ACHN (cell line): ENCODE results near the gene WWOX.

Source experiments
- DNase-seq: peaks from one replicate; pipeline ENCODE4 v3.0.0-alpha.2; 2015
- in situ Hi-C: cut with HindIII; loops from 2 replicates; pipeline ENCODE4 v1.10.0; 2017; ENCODE audit warnings: low sequenced_read_pairs, low pct_ligation_motif_present, low pct_unique_long_range_greater_than_20kb

The WWOX gene

GRCh38 chr16:79004309-79004708, 904.9 kb downstream of the WWOX start:
- in situ Hi-C loops = no loop called here
- DNase-seq = no peak

- in situ Hi-C loops = no loop called here
- no peak for DNase-seq
These were observed 905.6 kb downstream of the WWOX start for GRCh38 chr16:79005096-79005495.

DNA sequence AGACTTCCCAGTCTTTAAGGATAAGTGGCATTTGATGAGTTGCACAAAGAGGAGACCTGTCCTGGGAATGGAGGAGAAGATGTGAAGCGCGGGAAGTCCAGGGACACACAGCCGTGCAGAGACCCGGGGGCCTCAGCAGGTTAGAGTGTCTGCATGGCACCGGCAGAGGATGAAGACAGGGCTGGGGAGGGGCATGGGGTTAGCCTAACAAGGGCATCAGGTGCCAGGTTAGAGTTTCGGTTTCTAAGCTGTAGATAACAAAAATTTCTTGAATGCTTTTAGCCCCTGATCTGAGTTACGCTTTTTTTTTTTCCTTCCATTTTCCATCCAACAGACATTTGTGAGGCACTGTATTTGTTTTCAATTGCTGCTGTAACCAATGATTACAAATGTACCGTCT, 906.8 kb downstream of the WWOX start:
- in situ Hi-C loops = no loop called here
- DNase-seq = no peak

DNA sequence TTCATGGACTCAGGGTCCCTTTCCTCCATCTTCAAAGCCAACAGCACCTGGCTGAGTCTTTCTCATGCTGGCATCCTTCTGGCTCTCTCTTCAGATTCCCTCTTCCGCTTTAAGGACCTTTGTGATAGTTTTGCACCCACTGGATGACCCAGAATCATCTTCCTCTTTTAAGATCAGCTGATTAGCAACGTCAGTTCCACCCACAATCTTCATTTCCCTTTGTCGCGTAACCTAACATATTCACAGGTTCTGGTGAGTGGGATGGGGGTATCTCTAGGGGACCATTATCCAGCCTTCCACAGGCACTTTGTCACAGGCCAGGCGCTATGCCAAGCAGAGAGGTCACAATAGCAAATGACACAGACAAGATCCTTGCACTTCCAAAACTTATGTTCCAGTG, 907.3 kb downstream of the WWOX start:
- in situ Hi-C loops = no loop called here
- DNase-seq = no peak

DNA sequence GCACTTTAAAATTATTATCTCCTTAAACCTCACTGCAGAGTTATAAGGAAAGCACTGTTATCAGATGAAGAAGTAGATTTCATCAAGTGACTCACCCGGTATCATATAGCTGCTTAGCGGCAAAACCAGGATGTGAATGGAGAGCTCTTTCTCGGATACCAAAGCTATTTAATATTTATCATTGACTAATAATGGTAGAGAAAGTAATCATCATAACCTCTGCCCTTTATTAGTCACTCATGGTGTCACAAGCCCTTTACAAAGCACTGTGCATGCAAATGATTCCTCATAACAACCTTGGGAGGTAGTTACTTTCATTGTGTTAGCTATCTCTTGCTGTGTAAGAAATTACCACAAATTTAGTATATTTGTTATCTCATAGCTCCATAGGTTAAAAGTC, 908.2 kb downstream of the WWOX start:
- DNase-seq = no peak
- in situ Hi-C loops = no loop called here

- in situ Hi-C loops = no loop called here
- no peak for DNase-seq
These were observed 908.8 kb downstream of the WWOX start for GRCh38 chr16:79008036-79008868.

GRCh38 chr16:79008869-79009179, 909.4 kb downstream of the WWOX start:
- in situ Hi-C loops = no loop called here
- no peak for DNase-seq

GRCh38 chr16:79009896-79010295, 910.4 kb downstream of the WWOX start:
- DNase-seq = no peak
- in situ Hi-C loops = no loop called here

- in situ Hi-C loops = no loop called here
- no peak for DNase-seq
These were observed 911.8 kb downstream of the WWOX start for GRCh38 chr16:79011282-79011681.

GRCh38 chr16:79012671-79013434, 913.4 kb downstream of the WWOX start:
- in situ Hi-C loops = no loop called here
- no peak for DNase-seq

DNA sequence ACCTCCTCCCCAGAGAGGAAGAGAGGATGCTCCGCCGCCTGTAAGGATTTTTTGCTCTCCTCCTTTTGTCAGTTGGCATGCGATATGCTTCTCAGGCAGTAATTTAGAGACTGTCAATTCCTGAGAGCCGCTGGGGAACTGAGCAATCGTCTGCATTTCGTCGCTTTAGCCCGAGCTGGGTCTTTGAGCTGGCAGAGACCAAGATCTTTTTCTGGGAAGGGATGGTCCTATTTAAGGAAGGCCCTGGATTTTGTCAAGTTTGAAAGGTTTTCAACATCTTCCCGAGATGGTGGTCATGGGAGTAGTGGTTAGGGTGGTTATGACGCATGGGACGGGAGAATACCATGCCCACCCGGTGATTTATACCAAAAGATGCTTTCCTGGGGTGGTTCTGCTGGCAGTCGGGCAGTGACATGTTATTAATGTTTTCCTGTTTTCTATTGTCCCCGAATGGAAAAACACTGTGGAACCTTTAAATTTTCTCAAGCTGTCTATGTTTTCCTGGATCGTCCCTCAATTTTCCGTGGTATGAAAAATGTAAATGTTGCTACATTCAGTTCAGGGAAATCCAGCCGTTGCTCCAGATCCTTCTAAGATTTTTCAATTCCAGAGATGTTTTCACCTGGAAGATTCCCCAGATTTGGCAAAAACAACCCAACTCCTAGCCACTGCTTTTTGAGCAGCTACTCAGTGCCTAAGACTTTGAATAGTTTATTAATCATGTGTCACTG, 914.6 kb downstream of the WWOX start:
- in situ Hi-C loops = no loop called here

GRCh38 chr16:79018650-79019429, 919.4 kb downstream of the WWOX start:
- in situ Hi-C loops = no loop called here

More for the DNA sequence above, 914.6 kb downstream of the WWOX start:
- DNase-seq = no peak

DNA sequence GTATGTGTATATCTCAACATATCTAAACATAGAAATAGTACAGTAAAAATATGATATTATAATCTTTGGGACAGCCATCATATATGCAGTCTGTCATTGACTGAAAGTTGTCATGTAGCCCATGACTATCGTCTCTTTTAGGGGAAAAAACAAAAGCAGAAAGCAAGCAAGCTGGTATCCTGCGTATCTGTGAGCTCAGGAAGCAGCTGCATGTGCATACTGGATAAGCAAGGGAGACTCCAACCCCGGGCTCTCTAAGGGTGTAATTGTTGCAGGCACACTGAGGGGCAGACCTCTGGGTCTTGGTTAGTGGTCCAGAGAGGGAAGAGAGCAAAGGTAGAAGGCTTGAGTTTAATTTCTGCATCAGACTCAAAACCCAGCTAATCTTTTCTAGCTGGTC, 920.0 kb downstream of the WWOX start:
- no peak for DNase-seq
- in situ Hi-C loops = no loop called here

More at GRCh38 chr16:79018650-79019429, 919.4 kb downstream of the WWOX start:
- DNase-seq = no peak

- DNase-seq = no peak
- in situ Hi-C loops = no loop called here
These were observed 922.7 kb downstream of the WWOX start for GRCh38 chr16:79021991-79022630.

DNA sequence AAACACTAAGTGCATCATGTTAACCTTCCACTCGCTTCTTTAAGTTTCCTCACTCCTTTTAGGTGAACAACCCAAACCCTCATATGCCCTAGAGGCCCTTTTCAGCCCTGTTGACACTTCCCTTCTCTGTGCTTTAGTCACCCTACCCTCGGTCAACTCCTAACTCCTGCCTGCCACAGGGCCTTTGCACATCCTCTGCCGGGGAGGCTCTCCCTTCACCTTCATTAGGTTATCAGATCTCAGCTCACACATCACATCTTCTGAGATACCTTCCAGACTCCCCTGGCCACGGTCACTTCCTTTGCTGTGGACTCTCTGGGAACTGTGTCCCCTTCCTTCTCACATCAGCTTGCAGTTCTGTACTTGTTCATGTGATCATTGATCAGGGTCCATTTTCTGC, 926.7 kb downstream of the WWOX start:
- in situ Hi-C loops = no loop called here
- no peak for DNase-seq

DNA sequence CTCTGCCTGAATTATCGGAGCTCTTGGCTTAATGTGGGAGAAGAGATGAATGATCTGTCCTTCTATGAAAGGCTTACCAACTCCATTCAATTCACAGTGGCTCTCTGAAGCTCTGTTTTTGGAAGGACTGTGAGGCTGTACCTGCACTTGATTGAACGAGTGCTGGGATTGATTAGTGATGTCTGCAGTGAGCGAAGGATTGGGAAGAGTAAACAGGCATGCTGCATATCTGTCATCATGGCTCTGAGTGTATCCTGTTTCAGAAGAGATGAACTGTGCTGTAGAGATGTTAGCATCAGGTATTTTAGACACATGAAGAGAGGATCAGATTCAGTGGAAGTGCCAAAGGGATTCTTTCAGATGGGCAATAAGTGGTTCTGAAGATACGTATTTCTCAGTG, 937.1 kb downstream of the WWOX start:
- in situ Hi-C loops = no loop called here
- DNase-seq = no peak

DNA sequence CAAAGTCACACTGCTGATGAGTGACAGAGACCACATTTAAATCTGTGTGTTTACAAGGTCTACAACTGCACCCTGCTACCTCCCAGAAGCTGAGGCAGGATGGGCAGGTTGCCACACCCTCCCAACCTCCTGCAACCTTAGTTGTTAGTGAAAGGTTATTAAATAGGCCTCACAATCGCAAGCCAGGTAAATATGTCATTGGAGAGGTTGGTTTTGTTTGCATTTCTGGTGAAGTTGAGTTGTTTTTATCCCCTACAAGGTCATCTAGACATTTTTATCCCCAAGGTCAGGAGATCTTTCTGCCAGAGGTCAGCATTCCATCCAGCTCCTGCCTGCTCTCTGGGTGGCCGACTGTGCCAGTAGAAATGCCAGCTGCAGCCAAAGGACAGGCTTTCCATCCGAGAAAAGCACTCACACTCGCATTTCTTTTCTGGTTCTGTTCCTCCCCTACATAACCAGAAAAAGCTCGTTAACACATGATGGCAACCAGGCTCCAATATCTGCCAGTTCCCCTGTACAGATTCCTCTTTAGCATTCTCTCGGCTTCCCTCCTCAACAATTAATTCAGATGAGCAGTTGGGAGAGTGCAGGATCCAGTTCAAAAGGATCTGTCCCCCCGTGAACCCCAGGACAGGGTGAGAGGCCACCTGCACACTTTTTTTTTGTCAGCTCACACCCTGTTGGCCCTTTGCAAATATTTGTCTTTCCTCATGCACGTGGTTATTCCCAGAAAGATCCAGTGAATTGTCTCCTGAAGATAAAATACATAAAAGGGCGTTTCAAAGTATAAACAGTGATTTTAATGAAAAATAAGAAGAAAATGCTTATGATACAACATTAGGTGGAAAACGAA, 938.3 kb downstream of the WWOX start:
- in situ Hi-C loops = no loop called here

More for the DNA sequence above, 938.3 kb downstream of the WWOX start:
- no peak for DNase-seq
